Lung (tissue), 12 donors: Measurements from ENCODE around the gene BRD2. TPM values are rescaled to one million over a fixed set of nuclear protein-coding genes. Genes with fewer than 3 reads are reported as not detected.
A peak's percentile ranks its signal among the peaks of the same experiment; 100 is the strongest.

Experiments used
- ATAC-seq: fragments of 200-7000 bp; cut with Tn5 transposase; one replicate; pipeline ENCODE4 v1.9.1; 2020; ENCODE audit warnings: moderate number of reproducible peaks; ENCODE audit not compliant: insufficient read depth, low FRiP score
- DNase-seq, 3 donors: peaks; one replicate each; pipeline ENCODE4 v3.0.0-alpha.2; 2013 to 2017
- H3K27ac ChIP-seq, 2 donors: one replicate each; pipeline ENCODE4 v1.5.1; 2013; ENCODE audit warnings: mild to moderate bottlenecking in 2 of 2, moderate library complexity in 2 of 2, control low read depth in 1 of 2, inconsistent platforms in 1 of 2, low read depth in 1 of 2, low read length in 1 of 2
- H3K27me3 ChIP-seq, 3 donors: one replicate each; pipeline ENCODE4 v1.5.1; 2013; ENCODE audit warnings: low read length in 2 of 3; ENCODE audit not compliant: control insufficient read depth in 3 of 3, insufficient read depth in 3 of 3
- H3K36me3 ChIP-seq, 4 donors: one replicate each; pipeline ENCODE4 v1.5.1; 2013; ENCODE audit warnings: low read length in 4 of 4, mild to moderate bottlenecking in 1 of 4, moderate library complexity in 1 of 4; ENCODE audit not compliant: control insufficient read depth in 4 of 4, insufficient read depth in 4 of 4
- H3K4me1 ChIP-seq, 5 donors: one replicate each; pipeline ENCODE4 v1.5.1; 2013; ENCODE audit warnings: low read length in 5 of 5, mild to moderate bottlenecking in 2 of 5, moderate library complexity in 1 of 5; ENCODE audit not compliant: control insufficient read depth in 5 of 5, insufficient read depth in 5 of 5
- H3K4me3 ChIP-seq: one replicate; pipeline ENCODE4 v1.5.1; 2013; ENCODE audit warnings: mild to moderate bottlenecking, control low read depth, moderate library complexity
- H3K9ac ChIP-seq, 2 donors: one replicate each; pipeline ENCODE4 v1.5.1; 2013; ENCODE audit warnings: low read length in 2 of 2, control low read depth in 1 of 2; ENCODE audit not compliant: insufficient read depth in 1 of 2
- H3K9me3 ChIP-seq, 4 donors: one replicate each; pipeline ENCODE4 v1.5.1; 2013; ENCODE audit warnings: low read length in 3 of 4, mild to moderate bottlenecking in 1 of 4, moderate library complexity in 1 of 4; ENCODE audit not compliant: control insufficient read depth in 4 of 4, insufficient read depth in 3 of 4
- WGBS, 2 donors: extraction: QIAGEN DNeasy Blood & Tissue Kit; methylation state at CpG; one replicate each; pipeline ENCODE4 v1.1.7; 2013; 5-methylcytosine and 5-hydroxymethylcytosine counted together
- polyA plus RNA-seq, 2 donors: library from polyadenylated mRNA; stranded (reverse); fragments of 200-250 nt; gene quantifications; one replicate each; pipeline ENCODE4 v1.2.1, GENCODE V29; 2013
- total RNA-seq, 2 donors: library from RNA; depleted of rRNA in 1 of 2; stranded (reverse); fragments of >200 nt in 1 of 2; gene quantifications; one replicate each; pipeline ENCODE4 v1.2.1, GENCODE V29; 2014 to 2021
- TF ChIP-seq, protein P1 (sequence below): IDR thresholded peaks from 2 replicates; pipeline ENCODE4 v1.5.1; 2012; ENCODE audit warnings: mild to moderate bottlenecking; ENCODE audit errors: control extremely low read depth, extremely low read depth
- donor health status: control.
- donor health status: control.
- donor health status: Bipolar disorder and iron deficiency.
- donor health status: healthy.
- donor health status: DM: yes; HTN: yes; CAD: no.

BRD2 gene
- total and polyA plus RNA-seq, 4 donors: 114 to 178 (median 148) TPM

DNA sequence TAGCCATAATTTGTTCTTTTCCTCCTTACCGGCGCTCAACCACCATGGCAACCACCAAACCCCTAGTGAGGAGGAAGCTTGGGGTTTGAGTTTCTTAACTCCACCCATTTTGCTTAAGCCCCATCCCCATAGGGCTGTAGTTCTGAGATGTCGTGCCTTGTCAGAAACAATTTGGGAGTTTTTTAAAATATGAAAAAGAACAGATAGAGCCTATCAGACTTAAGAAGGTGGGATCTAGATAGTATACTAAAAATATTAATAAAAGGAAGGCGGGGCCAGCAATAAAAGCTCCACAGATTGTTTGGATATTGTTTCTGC is 5.6 kb downstream of the BRD2 start:
- 0 to 2% methylated on average over 4 of the region's 4 CpGs for WGBS, 2 donors
- H3K27me3 ChIP-seq: no peaks in the 10 kb centered on the region
- ATAC-seq (no peak), DNase-seq (peak in 2 of 3 donors; percentile 52 to 58)
- peaks cover 46 to 69% (median 47%) of the 10 kb centered on the region in 4 donors for H3K36me3 ChIP-seq
- H3K4me1 ChIP-seq: peaks cover 0 to 28% (median 5%) of the 10 kb centered on the region in 5 donors
- TF ChIP-seq, protein P1, sequence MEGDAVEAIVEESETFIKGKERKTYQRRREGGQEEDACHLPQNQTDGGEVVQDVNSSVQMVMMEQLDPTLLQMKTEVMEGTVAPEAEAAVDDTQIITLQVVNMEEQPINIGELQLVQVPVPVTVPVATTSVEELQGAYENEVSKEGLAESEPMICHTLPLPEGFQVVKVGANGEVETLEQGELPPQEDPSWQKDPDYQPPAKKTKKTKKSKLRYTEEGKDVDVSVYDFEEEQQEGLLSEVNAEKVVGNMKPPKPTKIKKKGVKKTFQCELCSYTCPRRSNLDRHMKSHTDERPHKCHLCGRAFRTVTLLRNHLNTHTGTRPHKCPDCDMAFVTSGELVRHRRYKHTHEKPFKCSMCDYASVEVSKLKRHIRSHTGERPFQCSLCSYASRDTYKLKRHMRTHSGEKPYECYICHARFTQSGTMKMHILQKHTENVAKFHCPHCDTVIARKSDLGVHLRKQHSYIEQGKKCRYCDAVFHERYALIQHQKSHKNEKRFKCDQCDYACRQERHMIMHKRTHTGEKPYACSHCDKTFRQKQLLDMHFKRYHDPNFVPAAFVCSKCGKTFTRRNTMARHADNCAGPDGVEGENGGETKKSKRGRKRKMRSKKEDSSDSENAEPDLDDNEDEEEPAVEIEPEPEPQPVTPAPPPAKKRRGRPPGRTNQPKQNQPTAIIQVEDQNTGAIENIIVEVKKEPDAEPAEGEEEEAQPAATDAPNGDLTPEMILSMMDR: no peak
- no peaks in the 10 kb centered on the region for H3K9me3 ChIP-seq
- no peak overlapping the region for H3K27ac ChIP-seq
- H3K9ac ChIP-seq: peak overlapping the region in 1 of 2 donors; percentile 78
- peak overlapping the region; percentile 97 for H3K4me3 ChIP-seq

DNA sequence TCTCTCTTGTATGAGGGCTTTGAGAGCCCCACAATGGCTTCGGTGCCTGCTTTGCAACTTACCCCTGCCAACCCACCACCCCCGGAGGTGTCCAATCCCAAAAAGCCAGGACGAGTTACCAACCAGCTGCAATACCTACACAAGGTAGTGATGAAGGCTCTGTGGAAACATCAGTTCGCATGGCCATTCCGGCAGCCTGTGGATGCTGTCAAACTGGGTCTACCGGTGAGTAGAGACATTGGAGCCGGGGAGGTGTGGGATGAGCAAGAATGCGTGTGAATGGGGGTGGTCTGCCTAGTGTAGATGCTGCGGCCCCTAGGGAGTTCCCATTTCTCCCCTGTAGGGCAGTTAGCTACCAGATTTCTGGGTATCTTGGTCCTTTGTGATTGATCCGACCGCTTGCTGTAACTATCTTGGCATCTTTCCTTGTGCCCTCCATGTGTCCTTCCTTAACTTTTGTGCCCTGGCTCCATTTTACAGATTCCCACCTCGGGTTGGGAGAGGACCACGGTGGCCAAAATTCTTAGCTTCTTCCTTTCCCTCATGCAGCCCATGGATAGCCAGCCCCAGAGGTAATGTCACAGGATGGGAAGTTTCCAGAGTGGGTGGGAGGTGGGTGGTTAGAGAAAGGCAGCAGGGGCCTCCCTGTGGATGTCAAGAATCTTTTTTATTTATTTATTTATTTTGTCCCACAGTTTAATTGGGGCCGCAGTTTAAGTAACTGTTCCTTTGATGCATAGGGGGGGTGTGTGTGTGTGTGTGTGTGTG is 6.3 kb downstream of the BRD2 start:
- TF ChIP-seq, protein P1: no peak
- peak in 1 of 3 donors; percentile 6 for DNase-seq
- 11 to 24% methylated on average over 14 of the region's 14 CpGs for WGBS, 2 donors
- no peak for ATAC-seq
- H3K9ac ChIP-seq: peak overlapping the region in 1 of 2 donors; percentile 43
- H3K27ac ChIP-seq: no peak overlapping the region
- no peaks in the 10 kb centered on the region for H3K27me3 ChIP-seq
- H3K36me3 ChIP-seq: peaks cover 52 to 71% (median 54%) of the 10 kb centered on the region in 4 donors
- no peaks in the 10 kb centered on the region for H3K9me3 ChIP-seq
- H3K4me3 ChIP-seq: peak overlapping the region; percentile 82
- peaks cover 0 to 23% (median 5%) of the 10 kb centered on the region in 5 donors for H3K4me1 ChIP-seq

DNA sequence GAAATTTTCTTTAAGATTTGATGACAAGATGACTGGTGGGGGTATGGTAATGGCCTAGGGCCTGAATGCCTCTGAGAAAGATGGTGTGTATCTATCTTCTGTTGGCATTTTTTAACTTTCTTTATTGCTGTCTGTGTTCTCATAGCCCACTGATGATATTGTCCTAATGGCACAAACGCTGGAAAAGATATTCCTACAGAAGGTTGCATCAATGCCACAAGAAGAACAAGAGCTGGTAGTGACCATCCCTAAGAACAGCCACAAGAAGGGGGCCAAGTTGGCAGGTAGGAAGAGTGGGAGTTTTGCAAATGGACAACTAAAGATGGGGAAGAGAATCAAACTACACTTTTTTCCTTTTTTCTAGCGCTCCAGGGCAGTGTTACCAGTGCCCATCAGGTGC is 7.5 kb downstream of the BRD2 start:
- 56 to 61% methylated on average over 2 of the region's 2 CpGs for WGBS, 2 donors
- peaks cover 0 to 22% (median 5%) of the 10 kb centered on the region in 5 donors for H3K4me1 ChIP-seq
- H3K9me3 ChIP-seq: no peaks in the 10 kb centered on the region
- H3K27me3 ChIP-seq: no peaks in the 10 kb centered on the region
- DNase-seq (no peak), ATAC-seq (no peak)
- H3K9ac ChIP-seq: no peak overlapping the region
- H3K27ac ChIP-seq: no peak overlapping the region
- TF ChIP-seq, protein P1: no peak
- H3K4me3 ChIP-seq: no peak overlapping the region
- H3K36me3 ChIP-seq: peaks cover 61 to 80% (median 65%) of the 10 kb centered on the region in 4 donors
